GM18858 (cell line): ENCODE results near the gene LINS1.
A peak's percentile ranks its signal among the peaks of the same experiment; 100 is the strongest.

Source experiments
- ATAC-seq: cut with Tn5 transposase; IDR thresholded peaks from one replicate; pipeline ENCODE4 v1.9.1; 2021; ENCODE audit not compliant: unreplicated experiment

Gene LINS1, protein sequence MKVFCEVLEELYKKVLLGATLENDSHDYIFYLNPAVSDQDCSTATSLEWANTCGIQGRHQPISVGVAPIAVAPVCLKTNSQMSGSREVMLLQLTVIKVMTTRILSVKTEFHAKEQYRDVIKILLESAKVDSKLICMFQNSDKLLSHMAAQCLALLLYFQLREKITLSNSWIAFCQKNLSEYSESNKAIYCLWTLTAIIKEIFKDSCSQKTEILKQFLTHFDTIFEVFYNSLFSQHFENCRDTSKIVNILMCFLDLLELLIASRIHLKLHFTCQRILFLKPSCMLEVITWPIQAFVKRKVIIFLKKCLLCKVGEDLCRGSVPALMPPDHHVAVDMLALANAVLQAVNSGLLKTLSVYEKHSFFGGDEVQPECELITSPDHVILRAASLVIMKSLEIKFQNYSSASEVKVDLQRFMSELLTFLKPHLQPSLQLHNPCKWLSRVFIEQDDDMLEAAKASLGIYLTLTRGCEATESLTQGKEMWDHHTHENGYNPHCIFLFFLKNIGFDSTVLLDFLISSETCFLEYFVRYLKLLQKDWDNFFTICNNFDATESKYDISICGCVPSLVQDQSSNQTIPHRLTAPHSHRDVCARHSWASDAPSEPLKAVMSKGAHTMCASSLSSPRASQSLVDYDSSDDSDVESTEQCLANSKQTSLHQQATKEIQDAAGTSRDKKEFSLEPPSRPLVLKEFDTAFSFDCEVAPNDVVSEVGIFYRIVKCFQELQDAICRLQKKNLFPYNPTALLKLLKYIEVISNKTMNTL

DNA sequence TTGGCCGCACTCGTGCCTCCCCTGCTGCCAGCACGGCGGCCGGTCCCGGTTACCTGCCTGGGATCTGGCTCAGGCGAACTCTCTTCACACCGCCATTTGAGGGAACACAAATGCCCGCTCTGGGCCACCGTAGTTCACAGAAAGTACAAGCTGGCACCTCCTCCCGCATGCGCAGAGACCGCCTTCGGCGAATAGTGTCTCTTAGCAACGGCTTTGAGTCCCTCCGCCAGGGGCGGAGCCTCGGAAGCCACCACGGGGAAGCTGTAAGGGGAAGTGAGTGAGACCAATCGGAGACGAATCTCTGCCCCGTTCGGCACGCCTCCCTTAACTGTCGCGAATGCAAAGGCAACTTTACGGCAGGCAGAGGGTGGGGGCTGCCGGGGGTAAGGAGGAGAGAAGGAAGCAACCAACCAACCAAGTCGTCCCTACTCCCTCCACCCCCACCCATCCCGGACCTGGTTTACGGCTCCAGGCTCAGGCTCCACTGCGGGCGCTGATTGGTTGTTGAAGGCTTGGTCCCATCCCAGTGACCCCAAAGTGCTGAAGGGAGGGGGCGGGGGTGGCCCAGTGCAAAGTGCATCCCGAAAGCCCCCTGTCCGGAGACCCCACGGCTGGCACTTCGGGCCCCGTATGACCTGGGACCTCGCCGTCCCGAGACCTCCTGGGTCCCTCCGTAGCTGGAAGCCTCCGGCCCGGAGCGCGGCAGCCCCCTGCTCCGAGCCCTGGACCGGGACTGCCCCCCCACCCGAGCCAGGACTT is at the start of gene LINS1, which contains the start of gene ASB7:
Gene LINS1, minus strand, starts transcription at position 121 of the 759 bp plus-strand sequence. CDS start 21,342 bp downstream, outside the sequence.
Gene ASB7, plus strand, starts transcription at position 526 of the 759 bp plus-strand sequence. CDS start 9,628 bp downstream, outside the sequence.
- ATAC-seq: peak; percentile 82

- ATAC-seq: no peak
Measured at GRCh38 chr15:100651253-100651652, 49.3 kb upstream of the LINS1 start.

DNA sequence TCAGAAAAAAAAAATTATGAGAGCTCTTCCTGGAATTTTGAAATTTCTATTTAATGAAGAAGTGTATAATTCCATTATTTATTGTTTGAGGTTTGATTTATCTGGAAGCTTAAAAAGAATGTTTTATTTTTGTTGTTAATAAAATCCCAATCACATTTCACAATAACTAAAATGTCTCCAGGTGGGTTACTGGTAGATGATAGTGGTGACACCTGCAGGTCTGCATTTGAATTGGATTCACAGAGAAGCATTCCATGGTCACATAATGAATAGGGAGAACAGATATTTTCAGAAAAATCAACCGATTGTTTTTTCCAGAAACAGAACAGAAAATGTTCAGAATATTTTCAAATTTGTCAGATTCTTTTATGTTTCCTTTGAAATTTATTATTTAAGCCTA is 48.7 kb upstream of the LINS1 start:
- no peak for ATAC-seq

DNA sequence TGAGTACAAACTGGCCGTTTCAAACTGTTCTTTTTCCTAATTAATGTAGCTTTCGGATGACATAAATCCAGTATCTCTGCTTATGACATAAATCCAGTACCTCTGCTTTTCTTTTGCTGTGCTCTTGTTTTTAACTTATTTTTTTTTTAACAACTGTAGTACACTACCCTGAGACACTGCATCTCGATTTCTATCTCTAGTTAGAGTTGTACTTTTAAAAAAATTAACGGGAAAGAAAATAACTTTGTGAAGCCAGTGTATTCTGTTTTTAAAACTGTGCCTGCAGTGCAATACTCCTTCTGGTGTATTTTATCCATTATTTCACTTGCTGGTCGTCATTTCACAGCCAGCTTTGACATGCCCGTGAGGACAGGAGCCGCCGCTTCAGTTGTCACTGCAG is 47.0 kb upstream of the LINS1 start:
- ATAC-seq: no peak

GRCh38 chr15:100645671-100646070 is 43.7 kb upstream of the LINS1 start:
- no peak for ATAC-seq

DNA sequence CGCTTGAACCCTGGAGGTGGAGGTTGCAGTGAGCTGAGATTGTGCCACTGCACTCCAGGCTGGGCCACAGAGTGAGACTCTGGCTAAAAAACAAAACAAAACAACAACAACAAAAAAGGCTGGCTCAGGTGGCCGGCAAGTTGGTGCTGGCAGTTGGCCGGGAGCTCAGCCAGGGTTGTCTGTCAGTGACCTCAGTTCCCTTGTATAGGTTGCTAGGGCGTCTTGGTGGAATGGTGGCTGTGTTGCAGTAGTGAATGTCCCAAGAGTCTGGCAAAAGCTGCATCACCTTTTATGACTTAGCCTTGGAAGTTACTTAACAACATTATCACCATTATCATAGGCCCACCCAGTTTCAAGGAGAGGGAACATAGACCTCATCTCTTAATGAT is 41.0 kb upstream of the LINS1 start:
- no peak for ATAC-seq

DNA sequence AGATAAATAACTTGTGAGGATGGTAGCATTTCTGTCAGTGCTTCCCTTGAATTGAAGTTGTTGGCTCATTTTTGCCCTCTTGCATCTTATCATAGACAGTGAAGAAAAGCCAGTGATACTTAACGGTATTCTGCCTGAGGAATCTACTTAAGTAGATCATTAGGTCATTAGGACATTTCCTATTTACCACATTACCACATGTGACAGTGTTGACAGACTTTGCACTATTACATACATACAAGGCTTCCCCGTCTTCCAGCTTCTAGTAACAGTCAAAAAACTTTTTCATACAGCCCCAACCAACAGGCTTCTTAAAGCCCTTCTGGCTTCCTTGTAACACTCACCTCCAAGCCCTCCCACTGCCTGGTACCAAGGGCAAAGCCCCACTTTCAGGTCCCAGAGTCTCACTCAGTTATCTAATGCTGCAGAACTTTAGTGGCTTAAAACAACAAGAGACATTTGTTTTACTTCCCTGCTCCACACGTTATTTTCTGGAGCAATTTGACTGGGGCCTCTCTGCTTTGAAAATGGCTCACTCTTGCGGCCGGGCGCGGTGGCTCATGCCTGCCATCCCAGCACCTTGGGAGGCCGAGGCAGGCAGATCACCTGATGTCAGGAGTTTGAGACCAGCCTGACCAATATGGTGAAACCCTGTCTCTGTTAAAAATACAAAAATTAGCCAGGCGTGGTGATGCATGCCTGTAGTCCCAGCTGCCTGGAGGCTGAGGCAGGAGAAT is 40.4 kb upstream of the LINS1 start:
- no peak for ATAC-seq

DNA sequence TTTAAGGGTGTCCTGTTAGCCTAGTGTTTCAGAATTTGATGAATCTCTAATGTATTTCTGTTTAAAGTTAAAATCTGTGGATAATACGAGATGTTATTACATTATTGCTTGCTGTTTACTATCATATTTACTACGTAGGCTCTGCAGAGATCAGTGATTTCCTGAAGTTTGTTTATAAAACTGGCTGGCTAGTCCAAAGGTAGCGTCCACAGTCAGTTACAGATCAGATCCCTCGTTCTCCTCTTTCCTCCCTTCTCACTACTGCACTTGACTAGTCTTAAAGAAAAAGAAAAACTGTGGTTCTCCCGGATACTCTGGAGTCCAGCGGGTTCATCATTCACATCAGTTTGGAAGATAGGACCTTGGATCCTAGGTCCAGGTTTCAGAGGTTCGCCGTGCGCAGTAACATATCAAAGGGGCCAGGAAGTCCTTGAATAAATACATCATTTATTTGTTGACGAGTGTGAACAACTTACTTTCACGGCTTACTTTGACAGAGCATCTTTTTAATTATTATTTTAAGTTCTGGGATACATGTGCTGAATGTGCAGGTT is 36.3 kb upstream of the LINS1 start:
- ATAC-seq: no peak

DNA sequence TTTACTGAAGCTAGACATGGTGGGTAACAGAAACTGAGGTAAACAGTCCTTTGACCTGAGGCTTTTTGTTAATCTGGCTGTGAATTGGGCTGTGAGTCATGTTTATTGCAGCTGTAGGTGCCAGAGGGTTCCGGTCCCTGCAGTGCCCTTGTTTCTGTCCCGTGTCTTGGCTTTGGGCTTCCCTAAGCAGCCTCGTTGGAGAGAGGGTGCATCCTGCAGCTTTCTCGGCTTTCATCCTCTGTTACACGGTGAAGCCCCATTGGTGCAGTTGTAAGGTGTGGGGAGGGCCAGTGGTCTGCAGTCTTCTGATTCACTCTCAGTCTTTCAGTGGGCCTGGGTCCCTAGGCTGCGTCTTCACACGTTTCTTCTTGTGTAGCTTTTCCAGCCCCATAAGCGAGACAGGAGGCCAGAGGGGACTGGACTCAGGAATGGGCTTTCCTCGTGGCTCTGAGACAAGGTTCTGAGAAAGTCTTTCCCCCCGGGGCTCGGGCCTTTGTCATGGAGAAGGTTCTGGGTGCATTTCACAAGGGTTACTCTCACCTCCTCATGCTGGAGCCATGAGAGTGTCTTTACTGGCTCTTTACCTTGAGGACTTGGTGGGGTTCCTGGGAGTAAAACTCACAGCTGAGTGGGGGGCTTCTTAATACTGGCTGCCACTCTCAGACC is 33.6 kb upstream of the LINS1 start:
- no peak for ATAC-seq

DNA sequence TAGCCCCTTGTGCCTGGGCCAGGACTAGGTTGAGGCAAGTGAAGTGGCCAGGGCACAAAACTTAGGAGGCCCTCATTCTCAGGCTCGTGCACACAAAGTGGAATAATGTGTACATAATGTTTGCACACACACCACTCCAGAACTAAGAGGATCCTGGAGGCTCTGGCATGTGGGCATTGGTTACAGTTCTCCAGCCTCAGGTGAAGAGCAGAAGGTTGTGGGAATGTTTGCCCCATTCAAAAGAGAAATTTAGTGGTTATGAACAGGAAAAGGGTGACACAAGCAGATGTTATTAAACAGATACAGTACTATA is 31.7 kb upstream of the LINS1 start:
- ATAC-seq: no peak

GRCh38 chr15:100631831-100632230 is 29.8 kb upstream of the LINS1 start:
- no peak for ATAC-seq

GRCh38 chr15:100628746-100629145 is 26.8 kb upstream of the LINS1 start:
- no peak for ATAC-seq

DNA sequence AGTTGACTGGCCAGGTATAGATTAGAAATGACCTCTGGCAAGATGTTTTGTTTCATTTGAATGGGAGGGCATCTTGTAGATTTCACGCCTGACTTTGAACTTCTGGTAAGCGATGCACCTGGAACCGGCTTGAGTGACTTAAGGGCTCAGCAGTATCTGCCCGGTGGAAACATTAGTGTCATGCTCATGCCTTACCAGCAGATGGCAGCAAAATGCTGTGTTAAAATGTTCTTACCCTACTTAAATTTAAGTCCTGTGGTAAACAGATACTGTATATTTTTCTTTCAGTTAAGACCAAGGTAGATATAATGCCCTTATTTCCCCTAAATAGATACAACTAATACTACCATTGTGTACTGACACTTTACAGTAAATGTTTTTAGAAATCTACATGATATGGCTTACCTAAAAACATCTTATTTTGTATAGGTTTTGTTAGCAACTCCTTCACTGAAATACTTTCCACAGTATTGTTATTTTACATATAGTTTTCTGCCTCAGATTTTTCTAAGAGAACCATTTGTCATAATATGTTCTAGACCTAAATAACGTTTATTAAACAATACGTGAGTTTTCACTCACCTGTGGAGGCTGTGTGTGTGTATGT is 25.9 kb upstream of the LINS1 start:
- no peak for ATAC-seq

DNA sequence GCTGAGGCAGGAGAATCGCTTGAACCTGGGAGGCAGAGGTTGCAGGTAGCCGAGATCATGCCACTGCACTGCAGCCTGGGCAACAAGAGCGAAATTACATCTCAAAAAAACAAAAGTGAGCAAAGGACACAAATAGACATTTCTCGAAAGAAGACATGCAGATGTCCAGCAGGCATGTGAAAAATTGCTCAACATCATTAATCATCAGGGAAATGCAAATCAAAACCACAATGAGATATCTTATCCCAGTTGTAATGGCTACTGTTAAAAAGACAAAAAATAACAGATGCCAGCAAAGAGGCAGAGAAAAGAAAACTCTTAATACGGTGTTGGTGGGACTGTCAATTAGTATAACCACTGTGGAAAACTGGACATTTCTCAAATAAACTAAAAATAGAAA is 21.3 kb upstream of the LINS1 start:
- no peak for ATAC-seq

GRCh38 chr15:100616700-100617099 is 14.7 kb upstream of the LINS1 start:
- ATAC-seq: no peak

- ATAC-seq: no peak
Measured at GRCh38 chr15:100615801-100616200, 13.8 kb upstream of the LINS1 start.

DNA sequence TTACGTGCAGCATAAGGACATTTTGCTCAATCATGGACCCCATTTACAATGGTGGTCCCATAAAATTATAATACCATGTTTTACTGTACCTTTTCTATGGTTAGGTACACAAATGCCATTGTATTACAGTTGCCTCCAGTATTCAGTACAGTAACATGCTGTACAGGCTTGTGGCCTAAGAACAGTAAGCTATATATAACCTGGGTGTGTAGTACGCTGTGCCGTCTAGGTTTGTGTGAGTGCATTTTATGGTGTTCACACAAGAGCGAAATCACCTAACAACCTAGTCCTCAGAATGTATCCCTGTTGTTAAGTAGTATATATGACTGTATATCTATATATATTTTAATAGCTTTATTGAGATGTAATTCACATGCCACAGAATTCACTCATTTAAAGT is 12.9 kb upstream of the LINS1 start:
- no peak for ATAC-seq

- no peak for ATAC-seq
Measured at GRCh38 chr15:100614336-100614735, 12.4 kb upstream of the LINS1 start.

DNA sequence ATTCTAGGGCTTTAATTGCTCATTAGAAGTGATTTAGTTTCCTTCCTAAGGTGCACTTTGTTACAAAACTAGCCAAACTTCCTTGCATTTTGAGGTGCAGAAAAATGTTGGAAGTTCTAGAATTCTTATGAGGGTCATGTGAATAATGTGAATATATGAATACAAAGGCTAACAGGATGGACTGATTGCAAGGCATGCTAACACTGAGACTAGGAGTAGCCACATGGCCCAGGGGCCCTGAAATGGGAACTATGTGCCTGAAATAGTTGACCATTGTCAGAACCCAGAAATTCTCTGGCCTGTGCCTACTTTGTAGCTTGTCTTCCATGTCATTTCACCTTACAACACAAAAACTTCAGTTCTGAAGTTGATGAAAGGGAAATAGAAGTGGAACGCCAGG is 11.2 kb upstream of the LINS1 start:
- no peak for ATAC-seq

GRCh38 chr15:100612539-100612938 is 10.6 kb upstream of the LINS1 start:
- ATAC-seq: no peak
